ENCODE data around the gene ATRN.

ATRN gene

DNA sequence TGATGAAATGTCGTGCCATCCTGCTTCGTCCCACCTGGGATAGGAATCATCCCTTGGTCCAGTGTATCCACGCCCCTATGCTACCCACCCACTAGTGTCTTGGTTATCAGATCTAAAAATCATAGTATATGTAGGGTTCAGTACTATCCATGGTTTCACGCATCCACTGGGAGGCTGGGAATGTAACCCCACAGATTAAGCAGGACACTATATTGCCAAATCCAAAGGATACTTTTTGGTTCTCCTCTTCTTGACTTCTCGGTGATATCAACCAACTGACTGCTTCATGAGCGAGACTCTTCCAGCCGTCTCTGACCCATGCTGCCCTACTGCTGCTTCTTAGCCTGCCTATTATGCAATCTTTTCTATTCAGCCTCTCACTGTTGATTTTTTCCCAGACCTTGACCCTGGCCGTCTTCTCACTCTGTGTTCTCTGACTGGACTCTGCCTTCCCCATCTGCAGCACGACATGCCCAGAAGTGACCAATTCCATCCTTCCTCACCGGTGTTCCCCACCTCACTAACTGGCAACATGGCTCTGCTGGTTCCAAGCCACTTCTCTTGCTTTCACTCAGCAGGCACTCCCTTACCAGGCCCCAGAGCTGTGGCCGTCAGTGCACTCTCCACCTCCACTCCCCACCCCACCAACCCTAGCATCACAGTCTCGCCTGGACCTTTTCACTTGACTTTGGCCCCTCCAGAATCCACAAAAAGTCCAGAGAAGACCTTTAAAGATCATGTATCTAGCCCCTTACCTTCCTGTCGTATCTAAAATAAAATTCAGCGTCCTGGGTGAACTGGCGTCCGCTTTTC lies 157.9 kb downstream of the ATRN start:
- DNase-seq (ENCODE audit: low read depth), result no peak

DNA sequence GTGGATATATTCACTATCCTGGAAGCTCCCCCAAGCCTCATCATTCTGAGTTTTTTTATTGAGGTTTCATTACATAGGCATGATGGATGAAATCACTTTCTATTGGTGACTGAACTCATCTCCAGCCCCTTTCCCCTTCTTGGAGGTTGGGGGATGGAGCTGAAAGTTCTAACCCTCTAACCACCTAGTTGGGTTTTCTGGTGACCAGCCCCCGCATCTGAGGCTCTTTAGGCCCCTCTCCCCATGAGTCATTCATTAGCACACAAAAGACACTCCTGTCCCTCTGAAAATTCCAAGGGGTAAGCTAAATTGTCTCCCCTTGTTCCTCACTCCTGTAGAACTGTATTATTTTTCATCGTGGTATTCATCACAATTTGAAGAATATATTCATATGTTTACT lies 159.1 kb downstream of the ATRN start:
- no peak for DNase-seq (ENCODE audit: low read depth)

- DNase-seq (ENCODE audit: low read depth), result no peak
Measured at GRCh38 chr20:3630429-3630828, 159.6 kb downstream of the ATRN start.

DNA sequence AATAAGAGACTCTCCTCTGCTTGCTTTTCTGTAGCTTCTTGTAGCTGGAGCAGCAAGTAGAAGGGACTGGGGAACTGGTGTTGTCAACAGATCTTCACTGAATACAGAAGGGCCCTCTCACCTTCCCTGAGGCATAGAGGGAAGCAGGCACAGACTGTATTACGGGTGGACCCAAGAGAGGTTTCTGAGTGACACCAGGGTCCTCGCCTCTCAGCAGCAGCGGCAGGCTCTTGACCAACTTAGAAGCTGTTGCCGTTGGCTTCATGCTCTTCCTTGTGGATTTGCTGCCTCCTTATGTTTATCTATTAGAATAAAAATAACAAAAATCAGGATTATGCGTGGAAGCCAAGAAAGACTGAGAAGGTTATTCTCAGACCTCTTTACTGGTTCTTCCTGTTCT lies 160.7 kb downstream of the ATRN start:
- DNase-seq (ENCODE audit: low read depth), result no peak

- no peak for DNase-seq (ENCODE audit: low read depth)
Measured at GRCh38 chr20:3632311-3633004, 161.6 kb downstream of the ATRN start.

- DNase-seq (ENCODE audit: low read depth), result no peak
Measured at GRCh38 chr20:3633913-3634478, 163.2 kb downstream of the ATRN start.

- DNase-seq (ENCODE audit: low read depth), result no peak
Measured at GRCh38 chr20:3635346-3635745, 164.5 kb downstream of the ATRN start.

- no peak for DNase-seq (ENCODE audit: low read depth)
Measured at GRCh38 chr20:3640259-3640658, 169.4 kb downstream of the ATRN start.

GRCh38 chr20:3645309-3646066 lies 174.7 kb downstream of the ATRN start:
- no peak for DNase-seq (ENCODE audit: low read depth)

GRCh38 chr20:3646067-3646440 lies 175.2 kb downstream of the ATRN start:
- no peak for DNase-seq (ENCODE audit: low read depth)

DNA sequence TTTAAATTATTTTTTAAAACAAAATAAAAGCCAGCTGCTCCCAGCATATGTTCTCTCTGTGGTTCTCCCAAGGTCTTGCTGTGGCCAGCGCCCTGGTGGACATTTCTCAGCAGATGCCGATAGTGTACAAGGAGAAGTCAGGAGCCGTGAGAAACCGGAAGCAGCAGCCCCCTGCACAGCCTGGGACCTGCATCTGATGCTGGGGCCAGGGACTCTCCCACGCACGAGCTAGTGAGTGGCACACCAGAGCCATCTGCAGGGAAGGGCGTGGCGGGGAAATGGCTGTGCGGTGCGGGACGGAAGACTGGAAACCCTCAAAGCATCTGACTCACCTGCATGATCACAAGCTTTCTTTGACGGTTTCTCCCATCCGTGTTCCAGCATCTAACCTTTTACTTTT lies 175.8 kb downstream of the ATRN start:
- no peak for DNase-seq (ENCODE audit: low read depth)

GRCh38 chr20:3647473-3647872 lies 176.7 kb downstream of the ATRN start:
- no peak for DNase-seq (ENCODE audit: low read depth)

- DNase-seq (ENCODE audit: low read depth), result no peak
Measured at GRCh38 chr20:3648951-3649350, 178.1 kb downstream of the ATRN start.

- DNase-seq (ENCODE audit: low read depth), result no peak
Measured at GRCh38 chr20:3651204-3651962, 180.6 kb downstream of the ATRN start.

DNA sequence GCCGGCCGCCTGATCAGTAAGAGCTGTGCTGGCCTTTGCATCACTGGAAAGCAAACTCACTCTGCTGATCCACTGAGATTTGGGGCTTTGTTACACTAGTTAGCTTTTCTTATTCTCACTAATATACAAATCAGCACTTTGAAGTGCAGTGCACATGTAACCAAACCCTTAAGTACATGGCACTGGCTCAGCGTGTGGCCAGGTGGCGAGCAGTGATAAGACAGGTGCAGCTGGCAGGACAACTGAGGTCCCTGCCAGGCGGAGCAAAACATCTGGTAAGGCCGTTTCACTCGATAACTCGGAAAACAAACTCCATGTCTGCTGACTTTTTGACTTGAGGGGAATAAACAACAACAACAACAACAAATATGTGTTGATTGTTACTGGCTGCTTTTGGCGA lies 181.4 kb downstream of the ATRN start:
- no peak for DNase-seq (ENCODE audit: low read depth)

- no peak for DNase-seq (ENCODE audit: low read depth)
Measured at GRCh38 chr20:3652676-3653596, 182.1 kb downstream of the ATRN start.

DNA sequence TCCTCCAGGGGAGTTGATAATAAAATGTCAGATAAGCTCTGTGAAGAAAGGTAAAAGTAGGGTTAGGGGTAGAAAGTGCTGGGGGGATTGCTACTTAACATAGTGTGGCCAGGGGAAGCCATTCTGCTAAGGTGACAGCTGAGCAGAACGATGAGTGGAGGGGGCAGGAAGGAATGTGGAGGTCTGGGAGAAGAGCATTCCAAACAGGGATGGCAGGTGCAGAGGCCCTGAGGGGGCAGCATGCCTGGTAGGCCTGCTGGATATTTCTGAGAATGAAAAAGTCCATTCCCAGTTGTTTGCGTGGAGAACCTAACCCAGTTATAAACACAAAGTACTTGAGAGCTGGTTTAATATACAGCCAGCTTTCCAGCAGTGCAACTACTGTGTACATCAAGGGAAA lies 183.1 kb downstream of the ATRN start:
- no peak for DNase-seq (ENCODE audit: low read depth)

DNA sequence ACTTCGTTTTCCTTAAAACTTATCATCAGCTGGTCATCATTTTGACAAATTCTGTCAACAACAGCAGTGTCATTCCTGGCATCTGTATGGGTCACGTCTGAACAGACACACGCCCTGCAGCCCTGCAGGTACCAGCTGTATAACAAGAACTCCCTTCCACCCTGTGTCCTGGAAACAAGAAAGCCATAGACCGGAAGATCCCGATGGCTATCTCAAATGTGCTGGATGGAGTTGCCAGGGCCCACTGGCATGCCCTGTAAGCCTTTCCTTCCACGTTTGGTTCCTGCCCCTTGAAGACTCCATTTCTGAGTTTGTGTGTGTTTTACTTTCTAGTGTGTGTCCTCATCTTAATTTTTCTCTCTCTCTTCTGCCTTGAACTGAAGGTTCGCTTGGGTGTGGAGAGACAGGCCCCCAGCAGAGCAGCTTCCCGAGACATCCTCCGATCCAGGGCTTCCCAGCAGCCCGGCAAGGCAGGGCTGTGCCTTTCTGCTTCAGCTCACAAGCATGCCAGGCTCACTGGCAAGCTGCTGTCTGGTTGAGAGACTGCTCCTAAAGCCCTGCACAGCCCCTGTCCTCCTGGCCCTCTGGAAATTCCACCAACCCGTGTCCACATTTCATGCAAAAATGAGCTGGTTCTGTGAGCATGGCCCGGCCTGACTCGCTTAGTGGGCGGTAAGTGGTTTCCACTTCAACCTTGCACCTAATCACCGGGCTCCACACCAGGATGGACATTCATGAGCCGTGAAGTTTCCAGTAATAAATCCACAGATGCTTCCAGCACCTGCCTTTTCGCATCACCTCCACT lies 183.7 kb downstream of the ATRN start:
- no peak for DNase-seq (ENCODE audit: low read depth)

GRCh38 chr20:3655131-3655405 lies 184.2 kb downstream of the ATRN start:
- DNase-seq (ENCODE audit: low read depth), result no peak

- no peak for DNase-seq (ENCODE audit: low read depth)
Measured at GRCh38 chr20:3658019-3658715, 187.3 kb downstream of the ATRN start.

All from GM04504 (cell line).